ENCODE results near the gene EPS8L3. TPM values are rescaled to one million over a fixed set of nuclear protein-coding genes. Genes with fewer than 3 reads are reported as not detected.
"Not testable (repeated sequence)": the region's sequence is repeated elsewhere in the genome, so short reads cannot be mapped to it uniquely, and the experiment has no call there.

EPS8L3 gene
- total RNA-seq, 4 donors from 2014 or later = 1.4 TPM; not detected in 3

- ATAC-seq (no peak), DNase-seq (no peak)
- H3K36me3 ChIP-seq = no peaks in the 10 kb centered on the region
- H3K9me3 ChIP-seq = no peaks in the 10 kb centered on the region
- TF ChIP-seq POLR2A (IDR thresholded peaks at IDR 0.05) (no peak), CTCF (IDR thresholded peaks at IDR 0.05 in 4 of 5, conservative IDR thresholded peaks at IDR 0.05 in 1 of 5) (no peak)
- intact Hi-C loops (cut with DNase I; ENCODE audit: low total_unique reads) = loop anchor here (5.0 kb wide), 1 partner anchor 57 kb away; no protein-coding TSS in a partner anchor
- in situ Hi-C loops (cut with MboI; ENCODE audit: low sequenced_read_pairs in 4 of 4) = no loop called here
- no peak overlapping the region for H3K27ac ChIP-seq
- no peaks in the 10 kb centered on the region for H3K27me3 ChIP-seq
- H3K4me3 ChIP-seq = no peak overlapping the region
- H3K4me1 ChIP-seq = no peaks in the 10 kb centered on the region
Observed at GRCh38 chr1:109714661-109715372, 48.9 kb downstream of the EPS8L3 start.

- no peak for TF ChIP-seq CTCF (IDR thresholded peaks at IDR 0.05 in 4 of 5, conservative IDR thresholded peaks at IDR 0.05 in 1 of 5)
- TF ChIP-seq POLR2A (IDR thresholded peaks at IDR 0.05) = no peak
- ATAC-seq (no peak), DNase-seq (no peak)
- Histone ChIP-seq H3K4me1 (no peaks in the 10 kb centered on the region), H3K27me3 (no peaks in the 10 kb centered on the region), H3K4me3 (no peak overlapping the region), H3K36me3 (no peaks in the 10 kb centered on the region), H3K9me3 (no peaks in the 10 kb centered on the region), H3K27ac (no peak overlapping the region)
- intact Hi-C loops (cut with DNase I; ENCODE audit: low total_unique reads) = no loop called here
- in situ Hi-C loops (cut with MboI; ENCODE audit: low sequenced_read_pairs in 4 of 4) = no loop called here
Observed at GRCh38 chr1:109713636-109714035, 50.1 kb downstream of the EPS8L3 start.

GRCh38 chr1:109712321-109712864 lies 51.3 kb downstream of the EPS8L3 start:
- intact Hi-C loops (cut with DNase I; ENCODE audit: low total_unique reads) = no loop called here
- no peak overlapping the region for H3K27ac ChIP-seq
- TF ChIP-seq CTCF (IDR thresholded peaks at IDR 0.05 in 4 of 5, conservative IDR thresholded peaks at IDR 0.05 in 1 of 5) (no peak), POLR2A (IDR thresholded peaks at IDR 0.05) (no peak)

GRCh38 chr1:109711593-109712320 lies 52.0 kb downstream of the EPS8L3 start, which contains the start of gene GSTM5:
GSTM5 (plus strand) TSS chr1:109712251; CDS start chr1:109712313, 62 bp downstream.
- H3K27me3 ChIP-seq; DNase-seq; ATAC-seq; H3K27ac ChIP-seq; H3K9me3 ChIP-seq; H3K36me3 ChIP-seq; H3K4me1 ChIP-seq; in situ Hi-C loops (cut with MboI; ENCODE audit: low sequenced_read_pairs in 4 of 4); intact Hi-C loops (cut with DNase I; ENCODE audit: low total_unique reads): not testable (repeated sequence)
- peak within 1 kb of the TSS in 3 of 4 donors; percentile 17 to 36 (median 29) for H3K4me3 ChIP-seq

More at GRCh38 chr1:109712321-109712864, 51.3 kb downstream of the EPS8L3 start:
- Histone ChIP-seq H3K36me3 (no peaks in the 10 kb centered on the region), H3K27me3 (no peaks in the 10 kb centered on the region), H3K9me3 (no peaks in the 10 kb centered on the region), H3K4me1 (no peaks in the 10 kb centered on the region), H3K4me3 (peak overlapping the region in 3 of 4 donors; percentile 17 to 36 (median 29))
- no peak for DNase-seq
- in situ Hi-C loops (cut with MboI; ENCODE audit: low sequenced_read_pairs in 4 of 4) = no loop called here
- no peak for ATAC-seq

GRCh38 chr1:109709822-109710221 lies 53.9 kb downstream of the EPS8L3 start:
- DNase-seq; H3K27ac ChIP-seq; H3K4me3 ChIP-seq; H3K36me3 ChIP-seq; H3K27me3 ChIP-seq; H3K9me3 ChIP-seq; intact Hi-C loops (cut with DNase I; ENCODE audit: low total_unique reads); H3K4me1 ChIP-seq; in situ Hi-C loops (cut with MboI; ENCODE audit: low sequenced_read_pairs in 4 of 4): not testable (repeated sequence)
- peak; percentile 76 to 91 for ATAC-seq

- H3K27me3 ChIP-seq; ATAC-seq; H3K4me3 ChIP-seq; H3K36me3 ChIP-seq; DNase-seq; H3K27ac ChIP-seq; H3K9me3 ChIP-seq; intact Hi-C loops (cut with DNase I; ENCODE audit: low total_unique reads); H3K4me1 ChIP-seq; in situ Hi-C loops (cut with MboI; ENCODE audit: low sequenced_read_pairs in 4 of 4): not testable (repeated sequence)
Observed at GRCh38 chr1:109708949-109709348, 54.8 kb downstream of the EPS8L3 start.
